K562 (cell line): Measurements from ENCODE around the gene NPR1. TPM values are rescaled to one million over a fixed set of nuclear protein-coding genes. Genes with fewer than 3 reads are reported as not detected.
A peak's percentile ranks its signal among the peaks of the same experiment; 100 is the strongest.

Experiments used
- HDAC3 ChIP-seq: fragments of 450-650 bp; IDR thresholded peaks from 2 replicates; pipeline ENCODE4 v1.6.1; 2018; ENCODE audit warnings: borderline replicate concordance, mild to moderate bottlenecking, moderate library complexity; ENCODE audit not compliant: partially characterized antibody
- HEY1 ChIP-seq: fragments of 250-450 bp; sonication (Bioruptor Pico); IDR thresholded peaks from 2 replicates; pipeline ENCODE4 v1.5.0; 2020; ENCODE audit warnings: mild to moderate bottlenecking, moderate library complexity, borderline replicate concordance
- KDM1A ChIP-seq, 2 experiments: fragments of 450-650 bp; IDR thresholded peaks; 2 replicates each; pipeline ENCODE4 v1.6.1; 2016; ENCODE audit warnings: mild to moderate bottlenecking in 2 of 2
- MAX ChIP-seq: sonication (generic); formaldehyde crosslinking; IDR thresholded peaks from 2 replicates; pipeline ENCODE4 v1.9.0; 2022; ENCODE audit warnings: mild to moderate bottlenecking, missing genetic modification reagents
- PKNOX1 ChIP-seq: fragments of 450-650 bp; IDR thresholded peaks from 2 replicates; pipeline ENCODE4 v1.6.1; 2016
- RBFOX2 ChIP-seq: fragments of 200-400 bp; formaldehyde crosslinking; IDR thresholded peaks from 2 replicates; pipeline ENCODE4 v1.6.1; 2017; ENCODE audit warnings: low read depth, mild to moderate bottlenecking, low read length, moderate library complexity
- RREB1 ChIP-seq: fragments of 250-450 bp; sonication (Bioruptor Pico); IDR thresholded peaks from 2 replicates; pipeline ENCODE4 v1.4.0; 2020
- SMAD4 ChIP-seq: fragments of 250-450 bp; sonication (Bioruptor Pico); conservative IDR thresholded peaks from 2 replicates; pipeline ENCODE4 v1.8.0; 2021; ENCODE audit warnings: inconsistent platforms, mild to moderate bottlenecking, moderate library complexity
- SRSF7 ChIP-seq: fragments of 200-400 bp; formaldehyde crosslinking; optimal IDR thresholded peaks from 2 replicates; pipeline ENCODE3; 2017; ENCODE audit warnings: mild to moderate bottlenecking, low read depth, low read length
- TBL1XR1 ChIP-seq, 2 experiments: IDR thresholded peaks; 2 replicates each; pipeline ENCODE4 v1.6.1; 2012; ENCODE audit warnings: improper control_type of control experiment in 2 of 2, low read length in 2 of 2, mild to moderate bottlenecking in 1 of 2
- ZKSCAN8 ChIP-seq: fragments of 200-800 bp; sonication (Bioruptor generic); IDR thresholded peaks from 2 replicates; pipeline ENCODE4 v1.6.1; 2016; ENCODE audit warnings: missing genetic modification characterization, missing compliant biosample characterization
- ZMIZ1 ChIP-seq, 2 experiments: fragments of 150-350 bp in 1 of 2; IDR thresholded peaks; 2 replicates each; pipeline ENCODE4 v1.6.1; 2012 to 2016; ENCODE audit warnings: low read depth in 2 of 2, low read length in 2 of 2, mild to moderate bottlenecking in 1 of 2, moderate library complexity in 1 of 2
- ZNF175 ChIP-seq: fragments of 200-800 bp; sonication (Bioruptor generic); IDR thresholded peaks from 2 replicates; pipeline ENCODE4 v1.6.1; 2016; ENCODE audit warnings: low read depth, mild to moderate bottlenecking, missing genetic modification characterization, missing compliant biosample characterization
- ZNF75A ChIP-seq: fragments of 450-650 bp; formaldehyde crosslinking; IDR thresholded peaks from 2 replicates; pipeline ENCODE4 v1.4.0; 2020; ENCODE audit warnings: mild to moderate bottlenecking
- polyA plus RNA-seq, 8 experiments: library from polyadenylated mRNA; depleted of rRNA in 4 of 8; stranded (reverse) in 5 of 8; unstranded in 3 of 8; fragments of >200 nt; fragmentation: Nextera tagmentation in 2 of 8; fragmentation: Illumina TruSeq in 1 of 8; extraction: Ambion mirVana in 2 of 8; extraction: Trizol in 1 of 8; gene quantifications; 2 replicates each; pipeline versions ENCODE4 v1.2.1 to v1.2.3, GENCODE V29; 2011 to 2014; ENCODE audit warnings: inconsistent platforms in 1 of 8, missing spikeins in 1 of 8
- total RNA-seq, 7 experiments: library from RNA; depleted of rRNA in 6 of 7; stranded (reverse); fragments of >200 nt in 6 of 7; fragmentation: Illumina TruSeq in 2 of 7; extraction: Trizol in 2 of 7; gene quantifications; 2 replicates each; pipeline versions ENCODE4 v1.2.1 to v1.2.3, GENCODE V29; 2011 to 2021; ENCODE audit warnings: low replicate concordance in 1 of 7

The NPR1 gene
- total and polyA plus RNA-seq, 9 of the 15 experiments (the other 6 are each of a cell fraction or from before 2014, with no cell fraction given), result 0.05 to 0.16 (median 0.06) TPM; not detected in 6

- TF ChIP-seq ZMIZ1 (IDR thresholded peaks at IDR 0.05; ENCODE audit: low read depth in 2 of 2, low read length in 2 of 2), result 0 out of 4 replicates have a peak, but pooled peaks of 1 of the 2 experiments have one; percentile 20
- TF ChIP-seq ZNF175, result no peak
- TF ChIP-seq ZNF75A (CRISPR knock-in tag), result no peak
- peak; percentile 88 for TF ChIP-seq PKNOX1
- TF ChIP-seq MAX (CRISPR knock-in tag), result peak; percentile 69
- TF ChIP-seq ZKSCAN8 (CRISPR knock-in tag), result peak; percentile 67; the same call in 1 of the 2 replicates
- peak; percentile 68 for TF ChIP-seq RBFOX2
- TF ChIP-seq HEY1 (CRISPR knock-in tag), result 0 out of 2 replicates have a peak, but pooled peaks have one; percentile 33
- peak in 1 of 2 experiments; percentile 71; a peak in 2 of 4 replicates for TF ChIP-seq KDM1A (IDR thresholded peaks at IDR 0.05)
- TF ChIP-seq SMAD4 (CRISPR knock-in tag), result peak; percentile 92
- TF ChIP-seq TBL1XR1 (IDR thresholded peaks at IDR 0.05; ENCODE audit: low read length in 2 of 2), result peak in 1 of 2 experiments; percentile 67; a peak in 1 of 4 replicates
- TF ChIP-seq HDAC3, result peak; percentile 68
- 0 out of 2 replicates have a peak, but pooled peaks have one; percentile 50 for TF ChIP-seq RREB1 (CRISPR knock-in tag)
- TF ChIP-seq SRSF7, result no peak
These were observed 18.9 kb downstream of the NPR1 start (continued) for GRCh38 chr1:153697191-153698019.
